Measurements from ENCODE around the gene SCP2.

Gene SCP2

DNA sequence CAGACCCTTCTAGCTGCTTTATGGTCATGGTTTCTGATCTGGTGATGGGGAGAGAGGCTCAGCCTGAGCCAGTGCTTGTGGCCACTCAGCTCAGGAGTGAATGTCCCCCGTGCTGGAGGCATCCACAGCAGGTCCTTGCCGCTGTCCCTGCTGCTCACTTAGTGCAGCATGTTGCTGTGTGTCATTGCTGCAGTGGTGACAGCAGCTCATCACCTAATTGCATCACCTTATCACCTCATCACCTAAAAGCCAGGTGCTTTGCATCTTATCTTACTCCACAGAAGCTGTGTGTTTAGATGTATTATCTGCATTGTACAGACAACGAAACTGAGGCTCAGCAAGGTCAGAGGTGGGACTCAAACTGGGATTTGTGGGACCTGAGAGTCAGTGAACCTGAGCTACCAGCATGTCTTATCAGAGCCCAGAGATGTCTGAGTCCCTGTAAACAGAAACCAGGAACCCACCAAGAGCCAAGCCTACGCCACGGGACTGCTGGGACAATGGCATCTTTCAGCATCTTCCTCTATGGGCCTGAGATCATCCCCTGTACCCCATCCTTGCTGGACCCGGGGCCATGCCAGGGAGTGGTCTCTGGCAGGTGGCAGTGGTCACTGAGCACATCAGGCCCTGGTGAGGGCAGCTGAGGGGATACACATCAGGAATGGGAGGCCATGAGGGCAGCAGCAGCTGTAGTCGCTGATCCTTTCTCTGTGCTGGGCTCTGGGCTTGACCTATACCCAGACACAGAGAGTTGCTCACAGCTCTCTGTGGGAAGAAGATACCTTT, 141.4 kb downstream of the SCP2 start:
- no peak for DNase-seq (ENCODE audit: low read depth, low spot score)
- ChIA-PET CTCF (no interaction called here), POLR2A (no interaction called here)
- TF ChIP-seq, protein P1, sequence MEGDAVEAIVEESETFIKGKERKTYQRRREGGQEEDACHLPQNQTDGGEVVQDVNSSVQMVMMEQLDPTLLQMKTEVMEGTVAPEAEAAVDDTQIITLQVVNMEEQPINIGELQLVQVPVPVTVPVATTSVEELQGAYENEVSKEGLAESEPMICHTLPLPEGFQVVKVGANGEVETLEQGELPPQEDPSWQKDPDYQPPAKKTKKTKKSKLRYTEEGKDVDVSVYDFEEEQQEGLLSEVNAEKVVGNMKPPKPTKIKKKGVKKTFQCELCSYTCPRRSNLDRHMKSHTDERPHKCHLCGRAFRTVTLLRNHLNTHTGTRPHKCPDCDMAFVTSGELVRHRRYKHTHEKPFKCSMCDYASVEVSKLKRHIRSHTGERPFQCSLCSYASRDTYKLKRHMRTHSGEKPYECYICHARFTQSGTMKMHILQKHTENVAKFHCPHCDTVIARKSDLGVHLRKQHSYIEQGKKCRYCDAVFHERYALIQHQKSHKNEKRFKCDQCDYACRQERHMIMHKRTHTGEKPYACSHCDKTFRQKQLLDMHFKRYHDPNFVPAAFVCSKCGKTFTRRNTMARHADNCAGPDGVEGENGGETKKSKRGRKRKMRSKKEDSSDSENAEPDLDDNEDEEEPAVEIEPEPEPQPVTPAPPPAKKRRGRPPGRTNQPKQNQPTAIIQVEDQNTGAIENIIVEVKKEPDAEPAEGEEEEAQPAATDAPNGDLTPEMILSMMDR (IDR thresholded peaks at IDR 0.05; ENCODE audit: insufficient read depth, low read length, missing control alignments): no peak
- no peak overlapping the region for H3K4me3 ChIP-seq (ENCODE audit: low read depth, low read length)

DNA sequence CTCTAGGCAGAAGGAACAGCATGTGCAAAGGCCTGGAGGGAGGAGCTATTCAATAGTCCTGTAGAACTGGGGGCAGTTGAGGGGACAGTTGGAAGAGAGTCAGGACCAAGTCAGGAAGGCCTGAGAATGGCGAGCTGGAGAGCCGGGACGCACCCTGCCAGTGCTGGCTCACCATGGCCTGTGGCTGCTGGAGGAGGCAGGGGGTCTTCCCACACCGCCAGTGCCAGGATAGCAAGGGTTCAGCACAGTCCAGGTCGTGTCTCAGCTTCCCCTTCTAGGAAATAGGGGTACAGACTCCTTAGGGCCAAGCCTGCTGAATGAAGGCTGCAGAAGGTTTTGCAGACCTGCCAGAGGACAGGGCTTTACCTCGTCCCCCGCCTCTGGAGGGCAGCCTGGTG, 142.2 kb downstream of the SCP2 start:
- ChIA-PET CTCF (no interaction called here), POLR2A (no interaction called here)

DNA sequence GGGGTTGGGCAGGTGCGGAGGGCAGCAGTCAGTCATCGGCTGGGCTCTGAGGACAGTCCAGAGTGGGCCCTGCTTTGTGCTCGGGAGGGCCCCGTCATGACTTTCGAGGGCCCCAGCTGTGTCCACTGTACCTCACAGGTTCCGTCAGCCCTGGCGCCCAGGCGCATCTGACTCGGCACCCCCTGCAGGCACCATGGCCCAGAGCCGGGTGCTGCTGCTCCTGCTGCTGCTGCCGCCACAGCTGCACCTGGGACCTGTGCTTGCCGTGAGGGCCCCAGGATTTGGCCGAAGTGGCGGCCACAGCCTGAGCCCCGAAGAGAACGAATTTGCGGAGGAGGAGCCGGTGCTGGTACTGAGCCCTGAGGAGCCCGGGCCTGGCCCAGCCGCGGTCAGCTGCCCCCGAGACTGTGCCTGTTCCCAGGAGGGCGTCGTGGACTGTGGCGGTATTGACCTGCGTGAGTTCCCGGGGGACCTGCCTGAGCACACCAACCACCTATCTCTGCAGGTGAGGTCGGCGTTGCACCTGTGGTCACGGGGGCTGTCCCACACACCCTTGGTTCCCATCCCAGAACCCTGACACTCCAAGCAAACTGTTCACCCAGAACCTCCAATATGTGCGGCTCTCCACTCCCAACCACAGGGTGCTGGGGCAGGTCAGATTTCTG, 142.7 kb downstream of the SCP2 start:
- DNase-seq (ENCODE audit: low read depth, low spot score): no peak
- POLR2A ChIA-PET: no interaction called here
- no peak overlapping the region for H3K4me3 ChIP-seq (ENCODE audit: low read depth, low read length)
- TF ChIP-seq, protein P1 (IDR thresholded peaks at IDR 0.05; ENCODE audit: insufficient read depth, low read length, missing control alignments): no peak
- CTCF ChIA-PET: no interaction called here

More for the DNA sequence above, 142.2 kb downstream of the SCP2 start:
- TF ChIP-seq, protein P1 (IDR thresholded peaks at IDR 0.05; ENCODE audit: insufficient read depth, low read length, missing control alignments): no peak
- no peak overlapping the region for H3K4me3 ChIP-seq (ENCODE audit: low read depth, low read length)
- no peak for DNase-seq (ENCODE audit: low read depth, low spot score)

DNA sequence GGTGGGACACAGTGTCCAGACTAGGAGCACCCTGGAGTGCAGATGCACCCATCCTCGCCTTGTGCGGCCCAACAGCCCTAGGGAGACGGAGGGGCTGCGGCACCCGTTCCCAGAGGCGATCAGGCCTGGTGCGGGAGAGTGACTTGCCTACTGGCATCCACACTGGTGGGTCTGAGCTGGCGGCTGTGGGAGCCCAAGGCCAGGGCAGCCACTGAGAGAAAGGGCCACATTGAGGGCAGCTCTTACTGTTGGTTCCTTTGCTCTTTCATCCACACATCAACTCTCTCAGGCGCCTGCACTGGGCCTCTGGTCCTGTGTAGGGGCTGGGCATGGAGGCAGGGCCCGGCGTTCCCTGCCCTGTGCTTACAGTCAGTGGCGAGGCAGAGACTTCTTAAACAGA, 143.5 kb downstream of the SCP2 start:
- CTCF ChIA-PET: no interaction called here
- POLR2A ChIA-PET: no interaction called here

DNA sequence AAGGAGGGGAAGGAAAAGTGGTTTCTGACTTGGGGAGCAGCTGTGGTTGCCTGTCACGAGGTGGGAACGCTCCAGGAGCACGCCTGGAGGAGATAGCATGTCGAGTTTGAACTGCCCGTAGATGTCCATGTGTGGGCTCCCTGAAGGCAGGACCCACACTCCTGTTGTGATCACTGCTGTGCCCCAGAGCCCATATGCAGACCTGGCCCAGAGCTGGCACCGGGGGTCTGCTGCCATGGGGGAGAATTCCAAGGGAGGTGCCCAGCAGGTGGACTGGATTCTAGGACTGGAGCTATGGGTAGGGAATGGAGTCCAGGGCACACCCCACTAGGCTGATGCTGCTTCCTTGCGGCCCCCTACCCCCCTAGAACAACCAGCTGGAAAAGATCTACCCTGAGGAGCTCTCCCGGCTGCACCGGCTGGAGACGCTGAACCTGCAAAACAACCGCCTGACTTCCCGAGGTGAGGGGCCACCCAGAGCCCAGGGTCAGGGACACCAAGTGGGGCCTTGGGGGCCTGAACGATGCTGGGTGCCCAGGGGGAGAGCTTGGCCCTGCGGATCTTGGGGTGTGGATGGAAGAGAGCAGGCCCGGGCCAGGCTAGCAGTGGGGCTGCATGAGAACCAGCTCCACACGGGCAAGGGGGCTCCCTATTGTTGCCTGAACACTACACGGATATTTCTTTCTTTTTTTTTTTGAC, 144.2 kb downstream of the SCP2 start:
- TF ChIP-seq, protein P1 (IDR thresholded peaks at IDR 0.05; ENCODE audit: insufficient read depth, low read length, missing control alignments): no peak
- ChIA-PET CTCF (no interaction called here), POLR2A (no interaction called here)
- no peak overlapping the region for H3K4me3 ChIP-seq (ENCODE audit: low read depth, low read length)
- DNase-seq (ENCODE audit: low read depth, low spot score): no peak

More for the DNA sequence above, 143.5 kb downstream of the SCP2 start:
- H3K4me3 ChIP-seq (ENCODE audit: low read depth, low read length): no peak overlapping the region
- TF ChIP-seq, protein P1 (IDR thresholded peaks at IDR 0.05; ENCODE audit: insufficient read depth, low read length, missing control alignments): no peak
- no peak for DNase-seq (ENCODE audit: low read depth, low spot score)

DNA sequence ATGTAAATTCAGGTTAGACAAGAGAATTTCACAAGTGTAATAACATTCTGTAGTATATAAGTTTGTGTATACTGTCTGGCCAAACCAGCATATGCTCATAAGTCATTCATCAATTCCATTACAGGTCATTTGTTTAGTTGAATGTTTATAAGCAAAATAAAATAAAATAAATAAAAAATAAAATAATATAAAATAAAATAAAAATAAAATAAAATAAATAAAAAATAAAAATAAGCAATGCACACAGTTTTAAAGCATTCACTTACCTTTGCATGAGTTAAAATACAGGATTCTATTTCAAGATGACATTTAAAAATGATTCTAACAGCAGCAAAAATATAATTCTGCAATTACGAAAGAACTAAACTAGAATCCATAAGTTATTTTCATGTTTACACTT, 144.8 kb downstream of the SCP2 start:
- H3K4me3 ChIP-seq (ENCODE audit: low read depth, low read length): no peak overlapping the region
- TF ChIP-seq, protein P1 (IDR thresholded peaks at IDR 0.05; ENCODE audit: insufficient read depth, low read length, missing control alignments): no peak
- DNase-seq (ENCODE audit: low read depth, low spot score): no peak
- CTCF ChIA-PET: no interaction called here
- POLR2A ChIA-PET: no interaction called here

Measured in AG04449 (cell line).